Activated T-cell treated with anti-CD3 and anti-CD28 coated beads for 24 hours (primary cell): ENCODE results near the gene CADM1.

Source experiments
- DNase-seq: peaks from one replicate; pipeline ENCODE4 v3.0.0-alpha.2; 2020; ENCODE audit warnings: low read depth

CADM1 gene

DNA sequence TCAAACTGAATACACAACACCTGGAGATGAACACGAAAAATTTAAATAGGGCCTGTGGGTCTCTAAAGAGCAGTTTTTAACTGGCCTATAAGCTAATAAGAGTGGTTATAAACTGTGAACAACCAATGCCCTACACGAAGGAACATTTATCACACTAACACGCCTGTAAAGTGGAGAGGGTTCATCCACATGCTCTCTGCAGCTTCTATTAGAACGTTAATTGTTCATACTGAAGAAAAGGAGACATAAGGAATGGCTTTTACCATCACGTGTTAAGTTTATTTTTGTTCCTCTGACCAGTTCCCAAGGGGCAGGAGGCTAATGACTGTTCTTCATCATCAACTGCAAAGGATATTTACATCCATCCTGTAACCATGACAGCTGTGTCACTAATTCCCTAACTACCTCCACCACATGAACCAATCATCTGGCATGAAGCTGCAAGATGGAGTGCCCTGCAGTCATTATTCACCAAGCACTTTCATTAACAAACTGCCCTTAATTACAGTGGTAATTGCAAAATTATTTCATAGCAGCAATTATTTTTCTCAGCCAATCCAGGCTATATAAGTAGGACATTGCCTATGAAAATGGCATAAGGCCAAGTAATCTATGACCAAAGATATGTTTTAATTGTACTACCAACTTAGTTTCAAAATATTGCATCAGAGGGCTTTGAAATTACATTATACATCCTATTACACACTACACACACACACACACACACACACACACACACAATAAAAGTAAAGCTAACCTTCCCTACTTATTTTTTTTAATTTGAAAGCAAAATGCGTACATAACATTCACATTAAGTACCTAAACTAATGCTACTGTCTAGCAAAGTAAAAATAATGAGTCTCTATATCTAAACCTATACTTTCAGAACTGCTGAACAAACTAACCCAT is 186.7 kb downstream of the CADM1 start:
- DNase-seq = no peak

DNA sequence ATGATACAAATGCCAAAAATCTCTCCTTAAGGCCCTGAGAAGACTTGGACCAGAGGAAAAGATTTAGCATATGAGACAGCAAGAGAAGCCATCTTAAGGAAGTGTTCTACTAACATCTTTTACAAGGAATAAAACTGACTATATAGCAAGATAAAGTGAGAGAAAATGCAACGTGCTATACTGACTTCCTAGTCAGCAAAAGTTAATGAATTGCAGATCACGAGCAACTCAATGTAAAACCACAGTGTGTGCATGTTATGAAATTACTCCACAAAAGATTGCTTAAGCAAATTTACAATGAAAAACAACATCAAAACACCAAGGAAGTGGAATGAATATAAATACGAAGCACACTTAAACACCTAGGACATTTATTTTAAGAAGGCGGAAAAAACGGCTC is 187.5 kb downstream of the CADM1 start:
- DNase-seq = no peak

DNA sequence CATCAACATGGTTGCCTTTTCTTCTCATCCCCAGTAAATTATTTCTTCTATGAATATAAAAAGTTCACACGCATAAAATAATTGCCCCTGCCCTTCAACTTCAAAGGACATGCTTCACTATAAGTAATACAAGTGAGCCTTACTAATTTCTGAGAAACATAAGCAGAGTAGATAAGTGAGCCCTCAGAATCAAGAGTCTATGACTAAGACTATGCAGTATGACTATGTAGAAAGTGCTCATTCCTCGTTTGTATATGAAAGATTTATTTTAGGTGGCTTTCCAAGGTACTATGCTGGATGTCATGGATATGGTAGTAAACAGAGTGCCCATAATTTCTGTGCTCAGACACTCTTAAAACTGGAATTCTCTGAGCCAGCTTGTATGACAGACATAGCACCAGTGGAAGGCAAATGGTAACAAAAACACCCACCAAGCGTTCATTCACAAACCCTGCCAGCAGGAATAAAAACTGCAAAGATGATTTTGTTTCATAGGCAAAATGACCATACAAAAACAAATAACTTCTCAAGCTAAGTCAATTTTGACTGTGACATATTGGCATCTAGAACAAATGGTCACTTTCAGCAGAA is 189.8 kb downstream of the CADM1 start:
- no peak for DNase-seq

DNA sequence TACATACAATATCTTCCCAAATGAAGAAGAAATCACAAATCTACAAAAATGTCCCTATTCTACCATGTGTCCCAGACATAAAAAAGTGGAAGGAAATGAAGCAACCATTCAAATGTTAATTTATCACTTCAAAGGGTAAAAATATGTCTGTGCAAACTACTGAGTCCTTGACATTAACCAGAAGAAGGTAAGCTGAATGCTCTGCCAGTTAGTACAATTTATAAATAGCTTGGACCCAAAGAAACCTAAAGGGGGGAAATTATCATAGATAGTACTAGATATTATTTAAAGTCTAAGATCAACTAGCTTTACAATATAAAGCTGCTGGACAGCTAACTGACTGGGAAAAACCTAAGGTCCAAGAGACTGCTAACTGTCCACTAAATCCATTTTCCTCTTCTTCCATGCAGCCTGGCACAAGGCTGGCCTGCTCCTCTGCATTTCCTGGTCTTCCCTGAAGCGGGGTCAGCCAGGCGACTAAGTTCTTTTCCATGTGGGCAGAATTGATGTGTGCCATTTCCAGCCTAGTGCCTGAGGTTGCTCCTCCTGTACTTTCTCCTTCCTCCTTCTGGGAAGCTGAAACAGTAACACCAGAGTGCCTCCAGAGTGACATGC is 190.9 kb downstream of the CADM1 start:
- DNase-seq = no peak

DNA sequence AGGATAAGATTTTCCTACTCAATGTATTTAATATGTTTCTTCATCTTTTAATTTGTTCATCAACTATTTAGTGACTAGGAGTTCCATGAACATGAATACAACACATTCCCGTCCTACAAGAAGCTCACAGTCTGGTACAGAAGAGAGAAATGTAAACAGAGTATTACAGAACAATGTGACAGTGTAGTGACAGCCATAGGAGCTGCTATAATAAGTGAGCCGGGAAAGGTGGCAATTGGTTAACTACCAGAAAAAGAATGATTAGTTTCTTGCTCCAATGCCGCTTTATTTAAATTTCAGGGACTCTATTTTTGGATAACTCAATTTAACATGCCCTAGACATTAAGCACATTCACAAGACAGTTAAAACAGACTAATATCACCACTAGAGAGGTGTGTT is 192.3 kb downstream of the CADM1 start:
- DNase-seq = no peak

DNA sequence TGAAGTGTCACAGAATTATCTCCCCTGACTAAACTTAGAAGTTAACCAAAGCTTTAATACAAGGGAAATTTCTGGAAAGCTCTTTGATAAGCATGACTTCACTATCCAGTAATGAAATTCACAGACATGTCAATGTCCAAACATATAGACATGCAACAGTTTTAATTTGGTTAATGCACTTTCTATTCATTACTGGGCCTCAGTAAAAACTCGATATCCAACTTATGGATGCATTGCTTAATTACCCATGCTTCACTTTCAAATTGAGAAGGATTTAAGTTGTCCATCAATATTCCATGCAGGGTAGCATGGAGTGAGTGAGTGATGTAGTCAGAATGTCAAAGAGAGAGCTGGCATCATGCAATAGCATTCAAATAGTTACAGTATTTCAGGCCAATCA is 197.5 kb downstream of the CADM1 start:
- no peak for DNase-seq

DNA sequence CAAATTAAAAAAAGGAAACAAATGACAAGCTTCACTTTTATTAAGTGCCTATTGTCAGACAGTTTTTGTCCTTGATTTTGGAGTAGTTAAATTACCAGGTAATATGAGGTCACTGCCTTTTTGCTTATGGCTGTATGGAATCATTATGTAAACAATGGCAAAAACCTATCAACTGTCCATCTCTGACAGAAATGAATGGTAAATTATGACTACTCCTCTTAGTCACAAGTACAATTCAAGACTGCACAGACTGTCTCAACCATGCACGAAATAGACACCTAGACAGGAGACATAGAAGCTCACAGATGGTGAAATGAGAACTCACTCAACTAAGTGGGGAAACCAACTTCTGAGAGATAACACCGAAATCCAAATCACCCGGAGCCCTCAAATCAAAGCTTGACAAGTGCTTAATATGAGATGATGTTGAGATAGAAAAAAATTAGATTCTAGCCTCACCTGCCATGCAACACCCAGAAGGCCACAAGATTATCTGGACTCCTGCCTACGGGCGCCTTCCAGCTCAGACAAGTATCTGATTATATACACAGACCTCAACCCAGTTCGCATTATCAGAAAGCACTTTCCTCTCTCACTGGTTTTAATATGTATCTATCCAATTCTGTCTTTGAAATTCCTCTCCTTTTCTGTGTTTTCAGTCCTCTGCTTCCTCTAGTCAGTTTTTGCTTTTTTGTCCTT is 199.3 kb downstream of the CADM1 start:
- DNase-seq = no peak

DNA sequence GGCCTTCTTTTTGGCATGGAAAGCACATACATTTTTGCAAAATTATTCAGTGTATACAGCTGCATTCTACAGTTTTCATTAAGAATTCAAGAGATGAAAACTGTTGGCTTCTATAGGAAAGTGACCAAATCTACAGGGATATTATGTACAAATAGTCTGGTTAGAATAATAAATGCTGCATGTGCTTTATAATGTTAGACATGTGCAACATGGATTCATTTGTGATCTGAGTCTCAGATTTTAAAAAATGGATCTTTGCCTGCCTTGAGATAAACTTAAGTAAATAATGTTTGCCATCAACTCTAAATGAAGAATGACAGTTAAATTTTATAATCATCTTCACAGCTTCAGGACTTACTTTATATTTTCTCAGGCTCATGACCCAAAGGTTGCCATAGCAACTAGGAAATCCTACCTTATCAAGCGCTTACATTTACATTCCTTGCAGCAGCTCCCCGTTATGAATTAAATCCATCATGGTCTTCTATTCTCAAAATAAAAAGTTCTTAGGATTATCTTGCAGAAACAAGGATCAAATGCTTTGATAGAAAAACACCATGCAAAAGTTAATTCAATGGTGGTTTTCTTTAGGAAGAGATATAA is 200.2 kb downstream of the CADM1 start:
- no peak for DNase-seq

DNA sequence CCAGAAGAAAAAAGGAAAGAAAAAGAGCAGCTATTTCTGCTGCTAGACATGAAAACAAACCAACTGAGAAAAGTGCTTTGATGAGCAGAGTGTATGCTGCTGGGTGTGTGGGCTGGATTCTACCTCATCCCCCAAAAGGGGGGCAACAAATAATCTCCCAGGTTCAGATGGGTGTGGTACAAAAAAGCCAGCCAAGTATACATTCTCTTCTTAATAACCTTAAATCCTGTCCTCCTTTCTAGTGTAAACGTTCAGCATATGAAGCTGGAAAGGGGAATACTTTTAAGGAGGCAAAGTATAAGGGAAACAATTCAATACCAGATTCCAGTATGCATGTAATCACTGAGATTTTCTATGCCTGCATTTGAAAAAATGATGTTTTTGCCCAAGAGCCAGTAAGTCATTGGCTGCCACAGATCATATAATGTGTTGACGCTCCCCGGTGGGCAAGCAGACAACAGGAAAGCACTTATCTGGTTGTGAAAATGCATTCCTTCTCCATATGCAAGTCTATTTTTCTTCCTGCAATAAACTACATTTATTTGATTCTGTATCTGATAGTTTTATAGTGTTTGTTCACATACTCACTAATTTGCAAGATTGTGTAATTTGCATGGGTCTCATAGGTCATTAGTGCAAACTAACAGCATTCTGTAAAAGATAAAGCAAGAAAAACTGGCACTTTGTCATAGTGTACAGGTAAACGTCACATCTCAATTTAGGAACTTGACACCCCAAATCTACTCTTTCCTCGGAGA is 201.1 kb downstream of the CADM1 start:
- DNase-seq = no peak

DNA sequence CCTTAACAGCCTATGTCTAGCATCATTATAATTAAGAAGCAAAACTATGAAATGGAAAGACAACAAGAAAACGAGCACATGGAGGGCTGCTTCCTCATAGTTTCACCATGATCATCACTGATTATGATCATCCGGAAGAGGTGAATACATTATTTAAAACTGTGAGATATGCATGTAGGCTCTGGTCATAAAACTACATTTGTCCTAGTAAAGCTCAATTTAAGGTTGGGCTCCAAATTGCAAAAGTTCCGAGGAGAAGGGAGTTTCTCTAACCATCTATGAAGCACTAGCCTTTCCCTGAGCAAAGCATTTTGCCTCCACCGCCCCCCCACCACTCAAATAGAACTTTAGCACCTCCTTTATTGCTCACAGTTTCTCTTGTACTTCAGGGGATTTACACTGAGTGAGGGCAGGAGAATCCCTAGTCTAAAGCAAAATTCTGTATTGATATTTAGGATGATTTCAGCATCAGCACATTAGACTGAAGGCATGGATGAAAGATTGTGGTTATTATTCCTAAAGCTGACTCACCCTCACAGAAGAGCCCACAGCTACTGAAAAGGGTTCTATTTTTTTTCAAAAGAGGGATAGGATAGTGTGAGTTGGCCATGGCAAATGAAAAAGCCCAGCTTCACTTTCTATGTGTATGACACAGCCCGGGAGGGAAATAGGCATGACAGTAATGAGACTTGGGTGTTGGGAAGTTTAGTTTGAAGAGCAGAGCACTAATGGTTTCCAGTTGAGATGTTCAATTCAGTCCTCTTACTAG is 203.4 kb downstream of the CADM1 start:
- no peak for DNase-seq

DNA sequence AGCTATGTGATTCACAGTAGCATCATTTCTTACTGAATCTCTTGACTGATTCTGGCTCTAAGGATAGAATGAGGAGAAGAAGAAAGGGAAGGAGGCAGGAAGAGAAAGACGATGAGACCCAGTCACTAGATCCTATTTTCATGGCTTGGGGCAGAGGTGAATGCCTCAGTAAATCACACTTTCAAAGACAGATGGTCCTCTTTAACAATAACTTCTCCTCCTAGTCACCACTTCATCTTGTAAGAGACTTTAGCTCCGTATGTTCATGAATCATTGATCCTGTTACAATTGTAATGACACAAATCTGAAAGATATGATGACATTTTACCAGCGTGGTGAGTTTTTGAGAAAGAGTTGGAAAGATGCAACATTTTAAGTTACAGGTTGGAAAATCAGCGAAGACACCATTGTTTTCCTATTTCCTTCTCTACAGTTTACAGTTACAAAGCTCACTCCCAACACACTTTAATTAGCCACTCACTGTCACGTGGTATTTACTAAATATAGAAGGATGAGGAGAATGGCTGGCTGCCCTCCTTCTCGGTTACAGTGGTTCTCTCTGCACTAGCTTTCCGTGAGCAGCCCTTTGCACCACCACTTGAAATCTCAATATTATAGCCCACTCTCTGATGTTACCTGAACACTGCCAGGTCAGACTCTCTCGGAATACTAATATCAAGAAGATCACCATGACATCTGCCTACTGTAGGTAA is 205.8 kb downstream of the CADM1 start:
- no peak for DNase-seq

DNA sequence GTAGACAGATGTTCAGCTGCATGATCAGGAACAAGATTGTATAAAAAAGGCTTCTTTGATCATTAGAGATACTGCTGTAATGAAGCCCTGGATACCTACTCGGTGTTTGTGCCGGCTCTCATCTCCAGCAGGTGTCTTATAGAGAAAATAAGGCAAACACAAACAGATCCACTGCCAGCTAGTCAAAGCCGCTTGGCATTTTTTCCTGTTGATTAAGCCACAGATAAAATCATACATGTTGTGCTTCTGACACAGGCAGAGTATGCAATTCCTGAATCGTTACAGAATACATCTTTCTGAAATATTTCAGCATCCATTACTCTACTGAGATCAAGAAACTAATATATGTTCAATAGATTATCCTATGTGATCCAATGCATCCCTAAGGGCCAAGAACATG is 206.9 kb downstream of the CADM1 start:
- DNase-seq = no peak

DNA sequence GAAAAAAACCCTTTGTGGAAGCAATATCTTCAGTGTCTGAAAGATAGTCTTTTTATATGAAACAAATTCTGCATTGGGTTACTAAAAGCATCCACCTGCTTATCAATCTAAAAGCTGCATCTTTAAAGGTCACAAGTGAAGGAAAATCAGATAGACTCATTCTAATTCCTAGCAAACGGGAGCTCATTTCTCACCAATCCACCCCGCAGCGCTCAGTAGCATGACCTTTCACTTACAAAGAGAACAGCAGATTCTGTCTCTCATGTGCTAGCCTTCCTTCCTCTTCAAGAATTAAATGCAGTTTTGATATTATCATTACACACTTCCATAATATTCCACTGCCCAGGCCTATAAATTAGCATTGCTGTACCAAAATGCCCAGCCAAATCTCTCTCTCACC is 212.9 kb downstream of the CADM1 start:
- no peak for DNase-seq

DNA sequence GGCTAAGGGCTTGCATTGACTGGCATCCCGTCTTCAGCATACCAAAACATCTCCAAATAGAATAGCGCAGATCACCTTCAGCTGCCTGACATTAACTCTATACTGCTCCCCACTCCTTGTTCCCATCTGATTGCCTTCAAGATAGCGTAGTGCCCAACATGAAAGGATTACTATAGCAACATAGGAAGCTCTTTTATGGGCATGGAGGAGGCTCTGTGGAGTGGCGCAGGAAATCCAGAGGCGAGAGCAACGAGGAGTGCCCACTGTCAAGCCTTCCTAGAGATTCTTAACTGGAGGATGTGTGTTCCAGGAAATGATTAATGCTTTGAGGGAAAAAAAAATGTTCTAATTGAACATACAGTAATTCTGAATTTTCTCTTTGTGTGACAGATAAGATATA is 213.3 kb downstream of the CADM1 start:
- DNase-seq = no peak

DNA sequence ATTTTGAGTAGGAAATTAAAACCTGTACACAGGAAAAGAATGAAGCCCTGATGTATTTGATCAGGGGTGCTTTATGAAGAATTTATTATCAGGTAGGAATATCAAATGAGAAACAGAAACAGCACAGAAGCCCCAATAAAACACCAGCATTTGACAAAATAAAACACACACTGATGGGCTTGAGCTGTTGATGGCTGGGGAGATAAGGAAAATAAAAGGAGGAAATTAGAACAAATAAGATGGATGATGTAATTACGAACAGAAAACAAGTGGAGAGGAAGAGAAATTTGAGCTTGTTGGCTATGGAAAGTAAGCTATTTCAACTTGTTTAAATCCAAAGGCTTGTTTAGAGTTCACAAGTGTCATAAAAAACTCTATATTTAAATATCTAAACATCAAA is 213.7 kb downstream of the CADM1 start:
- DNase-seq = no peak

DNA sequence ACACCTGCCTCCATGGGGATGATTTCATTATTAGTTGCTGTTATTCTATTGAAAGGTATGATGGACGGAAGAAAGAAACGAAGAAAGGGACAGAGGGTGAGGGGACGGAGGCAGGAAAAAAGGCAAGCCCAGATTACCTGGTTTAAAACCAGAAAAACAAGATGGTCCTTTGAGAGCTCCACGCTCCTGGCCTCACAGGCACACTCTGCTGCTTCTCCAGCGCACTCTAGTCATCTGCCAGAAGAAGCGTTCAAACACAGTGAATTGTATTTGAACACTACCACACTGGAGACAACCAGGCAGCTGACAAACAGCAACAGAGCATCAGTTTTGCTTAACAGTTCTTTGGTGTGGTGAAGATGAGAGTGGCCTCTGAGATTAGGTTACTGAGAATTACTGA is 216.9 kb downstream of the CADM1 start:
- DNase-seq = no peak

DNA sequence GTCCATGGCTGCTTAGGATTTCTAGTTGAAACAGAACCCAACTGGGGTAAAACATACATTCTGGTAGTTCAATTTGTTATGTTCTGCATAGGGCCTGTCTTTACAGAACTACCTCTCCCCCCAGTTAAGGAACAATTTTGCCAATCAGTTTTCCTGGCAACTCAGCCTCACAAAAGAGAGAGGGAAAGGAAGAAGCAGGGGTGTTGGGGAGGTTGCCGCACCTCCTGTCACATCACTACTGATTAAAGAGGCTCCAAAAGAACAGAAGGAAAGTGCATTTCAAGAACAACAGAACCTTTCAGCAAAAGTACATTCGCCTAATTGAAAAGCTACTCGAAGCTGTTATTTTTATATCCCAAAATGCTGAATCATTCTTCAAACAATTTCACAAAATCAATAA is 217.6 kb downstream of the CADM1 start:
- DNase-seq = no peak

DNA sequence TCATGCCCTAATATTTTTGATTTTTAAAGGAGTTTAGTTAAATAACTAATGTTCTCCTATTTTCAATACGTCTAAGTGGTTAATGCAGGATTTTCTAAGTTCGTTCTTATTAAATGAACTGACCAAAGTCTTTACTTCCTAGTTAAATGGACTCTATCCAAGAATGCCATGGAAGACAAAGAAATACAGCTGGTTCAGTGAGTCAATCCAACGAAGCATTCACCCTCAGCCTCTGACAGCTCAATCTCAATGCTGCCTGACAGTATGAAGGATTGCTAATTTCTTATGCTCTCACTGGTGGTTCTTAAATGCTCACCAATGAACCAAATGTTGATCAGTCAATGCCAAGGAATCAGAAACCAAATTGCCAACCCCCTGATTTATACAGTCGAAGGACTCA is 219.4 kb downstream of the CADM1 start:
- no peak for DNase-seq

DNA sequence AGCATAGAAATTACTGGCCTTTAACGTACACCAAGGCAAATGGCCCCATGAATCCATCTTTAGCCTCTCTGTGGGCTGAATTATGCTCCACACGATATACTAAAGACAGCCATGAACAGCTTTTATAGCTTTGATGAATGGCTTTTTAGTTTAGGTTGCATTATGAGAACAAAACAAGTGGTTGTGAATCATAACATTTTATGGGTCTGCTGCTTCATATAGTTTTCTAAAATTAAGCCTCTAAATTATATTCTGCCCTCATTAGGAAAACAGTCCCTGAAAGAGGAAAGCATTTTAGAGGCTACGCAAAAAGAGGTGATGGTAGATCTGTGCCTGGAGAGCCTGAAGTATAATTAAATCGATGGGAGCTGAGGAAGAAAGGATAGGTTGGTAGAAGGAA is 221.3 kb downstream of the CADM1 start:
- no peak for DNase-seq

DNA sequence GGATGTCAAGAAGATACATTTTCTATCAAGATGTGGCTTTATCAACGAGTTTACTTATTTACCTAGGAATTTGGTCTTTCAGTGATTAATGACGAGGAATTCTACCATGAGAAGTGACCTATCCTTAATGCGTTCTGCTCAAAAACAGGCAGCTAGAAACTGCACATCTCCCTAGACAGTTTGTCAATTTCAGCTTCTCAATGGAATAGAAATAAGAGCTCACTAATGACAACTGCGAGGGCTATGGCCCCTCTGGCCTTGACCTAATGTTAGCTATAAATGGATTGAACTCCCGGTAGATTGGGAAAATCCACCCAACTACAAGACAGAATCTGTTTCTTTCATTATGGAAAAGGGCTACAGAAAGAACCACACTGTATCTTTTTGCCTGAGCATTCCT is 223.4 kb downstream of the CADM1 start:
- DNase-seq = no peak
